Measurements from ENCODE around the gene NLRP10. TPM values are rescaled to one million over a fixed set of nuclear protein-coding genes. Genes with fewer than 3 reads are reported as not detected.

Gene NLRP10
- total RNA-seq, 4 donors from 2014 or later, result 56.7 to 115 (median 73.6) TPM

DNA sequence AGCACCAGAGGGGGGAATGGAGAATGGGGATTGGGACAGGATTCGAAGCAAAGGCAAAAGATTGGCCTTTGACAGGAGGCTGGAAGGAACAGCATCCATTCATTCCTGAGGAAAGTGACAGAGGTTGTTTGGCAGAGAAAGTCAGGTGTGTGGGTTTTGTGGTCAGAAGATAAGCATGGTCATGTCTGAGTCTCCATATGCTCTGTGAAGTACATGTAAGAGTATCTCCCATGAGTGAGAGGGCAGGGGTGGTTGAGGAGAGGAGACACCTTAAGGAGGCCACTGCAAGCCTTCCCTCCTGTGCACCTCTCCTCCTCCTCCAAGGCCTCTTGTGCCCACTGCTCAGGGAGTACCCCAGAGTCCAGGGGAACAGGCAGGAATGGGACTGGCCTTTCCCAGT lies 1.9 kb upstream of the NLRP10 start:
- no peak overlapping the region for H3K4me3 ChIP-seq (ENCODE audit: low read depth, poor library complexity, severe bottlenecking)
- intact Hi-C loops (cut with DNase I; ENCODE audit: low total_unique reads), result no loop called here
- TF ChIP-seq, protein P1, sequence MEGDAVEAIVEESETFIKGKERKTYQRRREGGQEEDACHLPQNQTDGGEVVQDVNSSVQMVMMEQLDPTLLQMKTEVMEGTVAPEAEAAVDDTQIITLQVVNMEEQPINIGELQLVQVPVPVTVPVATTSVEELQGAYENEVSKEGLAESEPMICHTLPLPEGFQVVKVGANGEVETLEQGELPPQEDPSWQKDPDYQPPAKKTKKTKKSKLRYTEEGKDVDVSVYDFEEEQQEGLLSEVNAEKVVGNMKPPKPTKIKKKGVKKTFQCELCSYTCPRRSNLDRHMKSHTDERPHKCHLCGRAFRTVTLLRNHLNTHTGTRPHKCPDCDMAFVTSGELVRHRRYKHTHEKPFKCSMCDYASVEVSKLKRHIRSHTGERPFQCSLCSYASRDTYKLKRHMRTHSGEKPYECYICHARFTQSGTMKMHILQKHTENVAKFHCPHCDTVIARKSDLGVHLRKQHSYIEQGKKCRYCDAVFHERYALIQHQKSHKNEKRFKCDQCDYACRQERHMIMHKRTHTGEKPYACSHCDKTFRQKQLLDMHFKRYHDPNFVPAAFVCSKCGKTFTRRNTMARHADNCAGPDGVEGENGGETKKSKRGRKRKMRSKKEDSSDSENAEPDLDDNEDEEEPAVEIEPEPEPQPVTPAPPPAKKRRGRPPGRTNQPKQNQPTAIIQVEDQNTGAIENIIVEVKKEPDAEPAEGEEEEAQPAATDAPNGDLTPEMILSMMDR (IDR thresholded peaks at IDR 0.05), result no peak
- TF ChIP-seq POLR2A (IDR thresholded peaks at IDR 0.05), result no peak
- no peak for DNase-seq (ENCODE audit: low spot score in 2 of 2)
- 65 to 73% methylated on average over 1 of the region's 1 CpG for WGBS, 2 donors

DNA sequence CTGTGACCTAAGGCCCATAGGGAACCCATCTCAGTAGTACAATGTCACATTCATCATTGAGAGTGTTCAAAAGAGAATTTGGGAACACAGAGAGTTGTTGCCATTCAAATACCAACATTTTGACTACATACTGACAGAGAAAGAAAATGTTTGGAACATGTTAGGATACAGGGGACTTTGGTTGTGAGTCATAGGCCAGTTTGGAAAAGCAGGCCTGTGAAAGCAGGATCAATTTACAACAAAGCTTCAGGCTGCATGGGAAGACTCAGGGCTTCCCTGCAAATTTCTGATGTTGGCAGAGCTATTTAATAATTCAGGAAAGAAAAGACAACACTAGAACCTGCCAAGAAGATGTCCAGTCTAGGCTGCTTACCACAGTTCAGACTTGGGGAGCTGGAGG lies 374 bp downstream of the NLRP10 start:
- TF ChIP-seq, protein P1 (IDR thresholded peaks at IDR 0.05), result no peak
- no peak for TF ChIP-seq POLR2A (IDR thresholded peaks at IDR 0.05)
- intact Hi-C loops (cut with DNase I; ENCODE audit: low total_unique reads), result no loop called here
- no peak overlapping the region for H3K4me3 ChIP-seq (ENCODE audit: low read depth, poor library complexity, severe bottlenecking)
- no peak for DNase-seq (ENCODE audit: low spot score in 2 of 2)

GRCh38 chr11:7964261-7964660 lies 986 bp downstream of the NLRP10 start:
- WGBS, 2 donors, result 35 to 40% methylated on average over 3 of the region's 3 CpGs
- DNase-seq (ENCODE audit: low spot score in 2 of 2), result no peak

GRCh38 chr11:7955191-7955590 lies 10.1 kb downstream of the NLRP10 start:
- intact Hi-C loops (cut with DNase I; ENCODE audit: low total_unique reads), result no loop called here
- H3K4me3 ChIP-seq (ENCODE audit: low read depth, poor library complexity, severe bottlenecking), result no peak overlapping the region
- 85 to 89% methylated on average over 1 of the region's 1 CpG for WGBS, 2 donors
- TF ChIP-seq, protein P1 (IDR thresholded peaks at IDR 0.05), result no peak
- TF ChIP-seq POLR2A (IDR thresholded peaks at IDR 0.05), result no peak
- DNase-seq (ENCODE audit: low spot score in 2 of 2), result no peak

More at GRCh38 chr11:7964261-7964660, 986 bp downstream of the NLRP10 start:
- TF ChIP-seq, protein P1 (IDR thresholded peaks at IDR 0.05), result no peak
- TF ChIP-seq POLR2A (IDR thresholded peaks at IDR 0.05), result no peak
- no peak overlapping the region for H3K4me3 ChIP-seq (ENCODE audit: low read depth, poor library complexity, severe bottlenecking)
- intact Hi-C loops (cut with DNase I; ENCODE audit: low total_unique reads), result no loop called here

DNA sequence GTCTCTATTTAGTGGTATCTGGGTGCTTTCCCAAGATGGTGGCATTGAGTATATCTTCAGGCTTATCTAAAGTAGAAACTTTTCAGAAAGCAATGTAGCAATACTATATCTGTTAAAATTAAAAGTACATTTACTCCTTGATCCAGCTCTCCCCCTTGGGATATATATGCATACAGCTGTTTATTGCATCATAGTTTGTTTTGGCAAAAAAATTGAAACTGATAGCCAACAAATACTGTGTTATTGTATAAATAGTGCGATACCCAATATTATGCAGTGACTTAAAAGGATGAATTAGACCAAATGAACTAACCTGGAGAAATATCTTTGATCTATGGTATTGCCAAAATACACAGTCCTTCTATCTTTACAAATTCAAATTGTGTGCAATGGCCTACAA lies 15.3 kb downstream of the NLRP10 start:
- H3K4me3 ChIP-seq (ENCODE audit: low read depth, poor library complexity, severe bottlenecking), result no peak overlapping the region
- TF ChIP-seq POLR2A (IDR thresholded peaks at IDR 0.05), result no peak
- TF ChIP-seq, protein P1 (IDR thresholded peaks at IDR 0.05), result no peak
- 74 to 78% methylated on average over 1 of the region's 1 CpG for WGBS, 2 donors
- intact Hi-C loops (cut with DNase I; ENCODE audit: low total_unique reads), result no loop called here
- DNase-seq (ENCODE audit: low spot score in 2 of 2), result no peak

GRCh38 chr11:7944123-7944522 lies 21.1 kb downstream of the NLRP10 start:
- WGBS, 2 donors, result 89 to 94% methylated on average over 2 of the region's 2 CpGs
- no peak overlapping the region for H3K4me3 ChIP-seq (ENCODE audit: low read depth, poor library complexity, severe bottlenecking)
- no peak for TF ChIP-seq POLR2A (IDR thresholded peaks at IDR 0.05)
- TF ChIP-seq, protein P1 (IDR thresholded peaks at IDR 0.05), result no peak
- intact Hi-C loops (cut with DNase I; ENCODE audit: low total_unique reads), result no loop called here
- no peak for DNase-seq (ENCODE audit: low spot score in 2 of 2)
